SJSA1 (cell line): ENCODE results near the gene TPMT. TPM values are rescaled to one million over a fixed set of nuclear protein-coding genes. Genes with fewer than 3 reads are reported as not detected.

Source experiments
- DNase-seq, 2 experiments: peaks; one replicate each; pipeline ENCODE4 v3.0.0-alpha.2; 2015 to 2020; ENCODE audit warnings: low spot score in 2 of 2, low read depth in 1 of 2
- H3K27ac ChIP-seq: fragments of 250-450 bp; sonication (Bioruptor Pico); 2 replicates; pipeline ENCODE4 v1.5.1; 2020; ENCODE audit warnings: mild to moderate bottlenecking, moderate library complexity
- H3K27me3 ChIP-seq: fragments of 250-450 bp; sonication (Bioruptor Pico); replicated peaks from 2 replicates; pipeline ENCODE4 v1.5.1; 2020; ENCODE audit warnings: mild to moderate bottlenecking, moderate library complexity
- H3K36me3 ChIP-seq: fragments of 250-450 bp; sonication (Bioruptor Pico); 2 replicates; pipeline ENCODE4 v1.5.1; 2020; ENCODE audit warnings: mild to moderate bottlenecking
- H3K4me1 ChIP-seq: fragments of 250-450 bp; sonication (Bioruptor Pico); replicated peaks from 2 replicates; pipeline ENCODE4 v1.6.1; 2021; ENCODE audit warnings: mild to moderate bottlenecking
- H3K4me3 ChIP-seq: fragments of 250-450 bp; sonication (Bioruptor Pico); 2 replicates; pipeline ENCODE4 v1.5.1; 2020; ENCODE audit warnings: mild to moderate bottlenecking
- H3K9me3 ChIP-seq: fragments of 250-450 bp; sonication (Bioruptor Pico); replicated peaks from 2 replicates; pipeline ENCODE4 v1.5.1; 2020; ENCODE audit warnings: mild to moderate bottlenecking
- total RNA-seq: library from RNA; depleted of rRNA; stranded (reverse); fragments of >200 nt; shearing (Covaris generic); gene quantifications from 2 replicates; pipeline ENCODE4 v1.2.3, GENCODE V29; 2014

Gene TPMT
- total RNA-seq, 1 experiment from 2014 or later: 26.9 TPM

DNA sequence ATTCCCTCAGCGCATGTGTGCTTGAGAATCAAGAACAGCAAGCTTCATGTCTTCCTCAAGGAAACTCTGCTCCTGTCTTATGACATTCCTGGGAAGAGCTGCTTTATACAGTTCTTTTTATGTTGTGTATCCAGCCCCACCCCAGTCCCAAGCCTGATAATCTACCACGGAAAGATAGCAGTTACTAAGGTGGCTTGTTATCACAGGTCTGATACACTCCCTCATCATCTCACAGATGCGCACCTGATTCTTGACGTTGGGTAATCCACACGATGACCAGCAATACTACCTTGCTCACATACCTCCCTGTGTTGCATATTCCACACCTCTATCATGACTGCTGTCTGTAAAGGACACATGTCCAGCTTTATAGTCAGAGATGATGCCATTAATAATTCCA is 35.6 kb downstream of the TPMT start:
- no peak overlapping the region for H3K4me3 ChIP-seq
- 0 out of 2 replicates have a peak, but pooled peaks cover 3% of the 10 kb centered on the region for H3K9me3 ChIP-seq
- DNase-seq: no peak
- no peak overlapping the region for H3K27ac ChIP-seq
- H3K27me3 ChIP-seq: no peaks in the 10 kb centered on the region; the same call in 1 of the 2 replicates
- H3K36me3 ChIP-seq: no peaks in the 10 kb centered on the region
- peaks cover 11% of the 10 kb centered on the region for H3K4me1 ChIP-seq

DNA sequence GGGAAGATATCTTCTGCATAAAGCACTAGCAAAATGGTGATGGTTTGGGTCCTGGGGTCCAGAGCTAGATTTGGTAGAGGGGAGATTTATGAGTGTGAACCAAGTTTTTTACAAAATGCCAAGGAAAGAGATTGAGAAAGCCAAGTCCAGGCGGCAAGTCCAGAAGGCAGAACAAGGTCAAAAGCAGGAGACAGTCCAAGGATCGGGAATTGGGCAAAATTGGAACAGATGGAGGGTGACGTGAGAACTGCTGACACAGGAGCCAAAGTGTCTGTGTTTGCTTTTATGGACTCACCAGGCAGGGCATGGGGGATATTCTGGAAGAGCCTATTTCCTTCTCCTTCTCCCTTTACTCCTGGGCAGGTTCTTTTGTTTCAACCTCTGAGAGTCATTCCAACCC is 36.5 kb downstream of the TPMT start:
- Histone ChIP-seq H3K9me3 (0 out of 2 replicates have a peak, but pooled peaks cover 3% of the 10 kb centered on the region), H3K27me3 (no peaks in the 10 kb centered on the region; the same call in 1 of the 2 replicates), H3K27ac (no peak overlapping the region), H3K4me1 (peaks cover 11% of the 10 kb centered on the region), H3K4me3 (no peak overlapping the region), H3K36me3 (no peaks in the 10 kb centered on the region)
- DNase-seq: no peak

DNA sequence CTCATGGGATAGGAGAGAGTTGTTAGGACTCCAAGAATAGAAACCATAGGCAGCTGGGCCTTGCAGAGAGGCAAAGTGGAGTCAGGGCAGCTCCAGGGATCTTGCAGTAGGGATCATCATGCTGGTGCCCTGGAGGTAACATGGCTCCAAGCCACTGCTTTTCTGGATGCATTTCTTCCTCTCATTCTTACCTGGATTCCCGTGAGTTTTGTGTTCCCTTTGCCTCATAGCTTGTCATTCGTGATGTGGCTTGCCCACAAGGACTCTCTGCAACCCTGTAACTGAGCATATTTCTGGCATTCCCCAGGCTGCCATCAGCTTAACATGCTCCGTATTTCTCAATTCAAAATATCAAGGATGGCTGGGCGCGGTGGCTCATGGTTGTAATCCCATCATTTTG is 37.7 kb downstream of the TPMT start:
- DNase-seq: no peak
- Histone ChIP-seq H3K27ac (no peak overlapping the region), H3K4me1 (peaks cover 3% of the 10 kb centered on the region), H3K36me3 (no peaks in the 10 kb centered on the region), H3K4me3 (no peak overlapping the region), H3K27me3 (no peaks in the 10 kb centered on the region; the same call in 1 of the 2 replicates), H3K9me3 (0 out of 2 replicates have a peak, but pooled peaks cover 3% of the 10 kb centered on the region)

DNA sequence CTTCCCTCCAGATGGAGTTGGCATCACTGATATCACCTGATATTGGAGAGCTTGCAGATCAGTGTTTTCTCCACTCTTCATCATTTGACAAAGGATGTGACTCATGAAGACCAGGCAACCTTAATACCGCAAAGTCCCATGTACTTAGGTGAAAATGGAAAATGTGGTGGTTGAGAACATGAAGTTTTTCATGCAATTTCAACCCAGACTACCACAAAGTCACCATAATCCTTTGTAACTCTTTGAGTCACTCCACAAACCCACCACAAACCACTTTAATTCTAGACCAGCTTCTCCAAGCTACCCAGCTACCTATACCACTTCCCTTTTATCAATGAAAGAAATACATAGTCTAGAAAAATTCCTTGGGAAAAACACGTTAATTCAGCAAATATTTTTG is 39.5 kb downstream of the TPMT start:
- Histone ChIP-seq H3K9me3 (0 out of 2 replicates have a peak, but pooled peaks cover 3% of the 10 kb centered on the region), H3K36me3 (no peaks in the 10 kb centered on the region), H3K27ac (no peak overlapping the region), H3K4me1 (no peaks in the 10 kb centered on the region), H3K4me3 (no peak overlapping the region), H3K27me3 (no peaks in the 10 kb centered on the region; the same call in 1 of the 2 replicates)
- DNase-seq: no peak

DNA sequence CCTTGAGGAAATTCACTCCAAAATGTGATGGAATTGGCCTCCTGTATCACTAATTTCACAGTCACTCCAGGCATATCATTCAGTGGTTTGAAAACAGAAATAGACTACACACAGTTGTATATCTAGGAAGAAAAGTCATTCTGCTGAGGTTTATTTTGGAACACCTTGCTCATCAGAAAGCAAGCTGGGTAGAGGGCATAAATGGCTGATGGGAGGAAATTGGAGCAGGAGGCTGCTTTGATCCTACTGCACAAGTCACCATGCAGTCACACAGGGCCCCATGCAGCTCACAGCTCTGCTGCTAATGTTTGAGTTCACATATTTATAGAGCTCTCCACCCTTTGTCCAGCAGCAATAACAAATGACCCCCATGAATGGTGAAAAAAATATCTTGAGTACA is 44.7 kb downstream of the TPMT start:
- H3K4me1 ChIP-seq: no peaks in the 10 kb centered on the region
- no peak for DNase-seq
- H3K36me3 ChIP-seq: no peaks in the 10 kb centered on the region
- no peak overlapping the region for H3K27ac ChIP-seq
- peaks cover 7% of the 10 kb centered on the region; the same call in 1 of the 2 replicates for H3K9me3 ChIP-seq
- no peak overlapping the region for H3K4me3 ChIP-seq
- no peaks in the 10 kb centered on the region for H3K27me3 ChIP-seq

DNA sequence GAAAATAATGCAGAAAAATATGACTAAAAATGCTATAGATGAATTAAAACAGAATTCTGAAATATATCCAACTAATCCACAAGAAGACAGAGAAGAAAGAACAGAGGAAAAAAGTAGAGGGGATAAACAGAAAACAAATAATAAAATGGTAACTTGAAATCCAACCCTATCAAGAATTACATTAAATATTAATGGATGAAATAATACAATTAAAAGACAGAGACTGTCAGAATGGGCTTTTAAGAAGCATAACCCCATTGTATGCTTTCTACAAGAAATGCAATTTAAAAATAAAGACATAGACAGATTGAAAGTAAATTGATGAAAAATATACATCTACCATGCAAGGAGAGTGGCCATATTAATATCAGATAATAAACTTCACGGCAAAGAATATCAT is 47.8 kb downstream of the TPMT start:
- Histone ChIP-seq H3K4me1 (peaks cover 1% of the 10 kb centered on the region; the same call in 1 of the 2 replicates), H3K36me3 (no peaks in the 10 kb centered on the region), H3K27ac (no peak overlapping the region), H3K27me3 (no peaks in the 10 kb centered on the region), H3K4me3 (no peak overlapping the region), H3K9me3 (peaks cover 7% of the 10 kb centered on the region; the same call in 1 of the 2 replicates)
- no peak for DNase-seq

DNA sequence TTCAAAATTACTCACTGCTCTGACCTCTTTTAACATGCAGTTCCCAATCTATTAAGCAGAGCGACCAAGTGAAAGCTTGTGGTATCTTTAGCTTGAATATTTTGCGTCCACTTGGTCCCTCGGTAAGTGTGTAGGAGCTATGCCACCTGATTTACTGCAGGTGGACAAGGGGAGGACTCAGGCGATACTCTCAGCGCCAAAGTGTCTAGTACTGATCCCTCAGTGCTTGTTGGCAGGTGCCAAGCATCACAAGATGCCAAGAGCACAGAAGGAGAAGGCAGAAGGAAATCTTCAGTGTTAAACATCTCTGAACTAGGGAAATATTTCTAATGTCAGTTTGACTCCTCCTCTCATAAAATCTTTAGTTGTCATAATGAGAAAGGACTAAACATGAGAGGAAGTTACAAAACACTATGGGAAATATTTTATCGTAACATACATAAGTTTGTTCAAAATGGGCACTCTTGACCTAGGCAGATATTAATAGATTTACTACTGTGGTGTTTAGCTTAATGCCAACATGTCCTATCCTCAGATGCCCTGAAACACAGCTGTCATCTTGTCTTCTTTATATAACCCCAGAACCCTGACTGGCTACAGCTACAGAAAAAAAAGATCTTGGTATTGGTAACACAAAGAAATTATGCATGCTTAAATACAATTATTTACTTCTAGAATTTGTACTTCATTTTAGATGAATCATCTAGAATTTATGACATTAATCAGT is 51.9 kb downstream of the TPMT start:
- Histone ChIP-seq H3K4me1 (peaks cover 12% of the 10 kb centered on the region), H3K27me3 (no peaks in the 10 kb centered on the region), H3K9me3 (peaks cover 7% of the 10 kb centered on the region; the same call in 1 of the 2 replicates), H3K36me3 (no peaks in the 10 kb centered on the region), H3K4me3 (no peak overlapping the region), H3K27ac (no peak overlapping the region)
- no peak for DNase-seq

DNA sequence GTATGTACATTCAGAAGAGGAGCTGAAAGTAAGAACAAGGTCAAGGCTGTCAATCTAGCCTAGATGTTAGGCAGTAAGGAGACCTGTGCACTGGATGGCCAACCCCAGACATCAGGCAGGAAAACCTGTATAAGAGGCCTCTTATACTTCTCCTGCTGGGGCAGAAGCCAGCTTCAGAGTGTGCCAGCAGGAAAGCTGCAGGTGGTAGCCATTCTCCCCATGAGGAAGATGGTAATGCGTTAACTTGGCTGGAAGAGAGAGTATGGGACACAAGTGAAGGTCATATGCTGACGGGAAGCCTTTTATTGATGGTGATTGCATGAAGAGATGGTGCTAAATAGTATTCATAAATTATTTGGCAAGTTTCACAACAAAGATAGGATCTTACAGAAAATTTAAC is 53.0 kb downstream of the TPMT start:
- H3K9me3 ChIP-seq: 0 out of 2 replicates have a peak, but pooled peaks cover 3% of the 10 kb centered on the region
- no peak overlapping the region for H3K27ac ChIP-seq
- no peak overlapping the region for H3K4me3 ChIP-seq
- H3K36me3 ChIP-seq: no peaks in the 10 kb centered on the region
- peaks cover 12% of the 10 kb centered on the region for H3K4me1 ChIP-seq
- no peaks in the 10 kb centered on the region for H3K27me3 ChIP-seq
- no peak for DNase-seq

DNA sequence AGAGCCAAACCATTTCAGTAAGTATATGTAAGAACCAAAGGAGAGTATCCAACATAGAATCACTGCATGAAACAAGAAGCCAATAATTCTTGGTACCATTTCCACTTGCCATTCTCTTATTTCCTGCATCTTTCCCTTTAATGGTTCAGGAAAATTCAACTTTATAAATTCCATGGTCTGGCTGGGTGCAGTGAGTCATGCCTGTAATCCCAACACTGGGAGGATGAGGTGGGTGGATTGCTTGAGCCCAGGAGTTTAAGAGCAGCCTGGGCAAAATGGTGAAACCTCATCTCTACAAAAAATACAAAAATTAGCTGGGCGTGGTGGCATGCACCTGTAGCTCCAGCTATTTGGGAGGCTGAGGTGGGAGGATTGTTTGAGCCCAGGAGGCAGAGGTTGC is 53.6 kb downstream of the TPMT start:
- no peaks in the 10 kb centered on the region for H3K36me3 ChIP-seq
- no peaks in the 10 kb centered on the region for H3K9me3 ChIP-seq
- no peaks in the 10 kb centered on the region for H3K27me3 ChIP-seq
- no peak overlapping the region for H3K4me3 ChIP-seq
- peaks cover 12% of the 10 kb centered on the region for H3K4me1 ChIP-seq
- no peak for DNase-seq
- no peak overlapping the region for H3K27ac ChIP-seq

DNA sequence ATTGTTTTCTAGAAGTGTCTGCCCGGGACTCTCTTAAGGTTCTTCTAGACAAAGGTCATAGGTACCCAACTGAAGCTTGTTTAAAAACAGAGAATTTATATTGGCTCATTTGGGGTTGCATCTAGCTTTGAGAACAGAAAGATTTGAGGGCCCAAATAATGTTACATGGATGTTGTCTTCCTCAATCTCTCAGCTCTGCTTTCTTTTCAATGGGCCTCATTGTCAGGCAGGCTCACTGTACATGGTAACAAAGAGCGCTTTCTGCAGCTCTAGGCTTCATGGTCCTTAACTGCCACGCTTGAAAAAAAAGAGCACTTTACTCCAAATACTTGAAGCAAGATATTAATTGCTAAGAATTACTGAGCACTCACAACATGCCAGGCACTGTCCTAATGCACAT is 54.6 kb downstream of the TPMT start:
- no peak overlapping the region for H3K27ac ChIP-seq
- no peak for DNase-seq
- H3K36me3 ChIP-seq: no peaks in the 10 kb centered on the region
- no peaks in the 10 kb centered on the region for H3K27me3 ChIP-seq
- peaks cover 12% of the 10 kb centered on the region for H3K4me1 ChIP-seq
- H3K4me3 ChIP-seq: no peak overlapping the region
- no peaks in the 10 kb centered on the region for H3K9me3 ChIP-seq

DNA sequence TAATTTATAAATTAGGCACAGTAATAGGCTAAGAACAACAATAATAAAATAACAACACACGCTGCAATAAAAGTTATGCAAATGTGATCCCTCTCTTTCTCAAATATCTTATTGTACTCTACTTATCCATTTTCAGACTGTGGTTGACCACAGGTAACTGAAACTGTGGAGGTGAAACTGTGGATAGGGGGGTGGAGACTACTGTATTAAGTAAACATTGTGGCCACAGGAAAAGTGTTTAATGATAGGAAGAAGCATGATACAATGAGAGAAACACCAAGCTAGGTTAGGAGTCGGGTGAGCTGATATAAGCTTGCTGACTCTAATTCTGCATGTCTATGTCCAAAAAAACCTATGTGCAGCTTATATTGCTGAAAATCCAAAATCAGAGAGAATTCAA is 55.4 kb downstream of the TPMT start:
- no peak overlapping the region for H3K27ac ChIP-seq
- H3K9me3 ChIP-seq: no peaks in the 10 kb centered on the region
- no peaks in the 10 kb centered on the region for H3K36me3 ChIP-seq
- H3K4me3 ChIP-seq: no peak overlapping the region
- no peaks in the 10 kb centered on the region for H3K27me3 ChIP-seq
- peaks cover 12% of the 10 kb centered on the region for H3K4me1 ChIP-seq
- DNase-seq: no peak

DNA sequence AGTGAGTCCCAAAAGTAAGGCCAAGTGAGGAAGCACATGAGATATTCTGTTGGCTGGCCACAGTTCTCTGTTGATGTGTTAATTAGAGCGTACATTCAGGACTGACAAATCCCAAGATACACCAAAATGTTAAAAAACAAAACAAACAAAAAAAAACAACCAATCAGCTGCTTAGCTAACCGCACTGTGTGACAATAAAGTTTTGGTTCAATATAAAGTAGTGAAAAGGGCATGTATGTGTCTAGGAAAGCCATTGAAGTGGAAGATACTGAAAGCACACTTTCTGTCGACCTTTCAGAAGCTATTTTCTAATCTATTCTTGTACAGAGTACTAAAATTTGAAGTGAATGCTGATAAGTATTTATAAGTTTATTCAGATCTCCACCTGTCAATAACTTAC is 58.5 kb downstream of the TPMT start:
- no peak overlapping the region for H3K4me3 ChIP-seq
- DNase-seq: no peak

DNA sequence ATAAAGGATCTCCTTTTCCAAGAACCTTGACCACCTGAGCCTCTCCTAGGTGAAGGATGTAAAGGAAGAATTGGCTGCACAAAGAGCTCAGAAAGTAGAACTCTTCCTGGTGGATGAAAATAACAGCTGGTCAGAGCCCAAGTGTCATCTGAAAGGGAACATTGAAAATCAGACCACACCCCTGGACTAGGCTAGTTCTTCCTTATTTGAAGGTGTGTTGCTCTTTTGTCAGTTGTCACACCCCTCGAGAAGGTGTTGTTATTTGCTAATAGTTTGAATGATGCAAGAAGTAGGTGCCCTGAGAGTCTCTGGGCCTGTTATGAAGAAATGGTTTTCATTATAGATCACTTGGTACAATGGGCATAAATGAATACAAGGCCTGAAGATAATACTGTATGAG is 63.5 kb downstream of the TPMT start:
- H3K27ac ChIP-seq: no peak overlapping the region

More for the DNA sequence above, 58.5 kb downstream of the TPMT start:
- Histone ChIP-seq H3K4me1 (peaks cover 4% of the 10 kb centered on the region), H3K9me3 (no peaks in the 10 kb centered on the region), H3K27me3 (no peaks in the 10 kb centered on the region), H3K36me3 (no peaks in the 10 kb centered on the region), H3K27ac (no peak overlapping the region)

DNA sequence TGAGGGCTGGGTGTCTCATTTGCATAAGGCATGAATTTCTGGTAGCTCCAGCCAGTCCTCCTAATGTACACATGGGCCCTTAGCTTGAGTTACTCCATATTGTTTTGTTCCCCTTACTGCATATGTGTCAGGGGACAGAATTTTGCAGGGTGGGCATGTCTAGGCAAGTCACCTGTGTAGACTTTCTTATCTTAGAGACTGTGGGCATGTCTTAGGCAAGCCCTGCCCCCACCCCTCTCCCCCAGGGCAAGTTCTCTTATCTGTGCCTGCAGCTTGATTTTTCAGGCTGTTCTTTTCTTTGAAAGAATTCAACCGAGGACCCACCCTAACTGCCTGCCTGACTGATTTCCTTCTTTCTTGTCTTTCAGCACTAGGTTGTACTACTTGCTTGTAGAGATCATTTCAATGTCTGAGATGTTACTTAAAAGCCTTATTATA is 64.5 kb downstream of the TPMT start:
- no peak for DNase-seq
- H3K4me1 ChIP-seq: no peaks in the 10 kb centered on the region
- no peak overlapping the region for H3K27ac ChIP-seq
- no peaks in the 10 kb centered on the region for H3K36me3 ChIP-seq
- no peaks in the 10 kb centered on the region for H3K27me3 ChIP-seq
- H3K4me3 ChIP-seq: no peak overlapping the region
- H3K9me3 ChIP-seq: no peaks in the 10 kb centered on the region

More for the DNA sequence above, 63.5 kb downstream of the TPMT start:
- no peak for DNase-seq
- Histone ChIP-seq H3K27me3 (no peaks in the 10 kb centered on the region), H3K4me3 (no peak overlapping the region), H3K4me1 (no peaks in the 10 kb centered on the region), H3K36me3 (no peaks in the 10 kb centered on the region), H3K9me3 (no peaks in the 10 kb centered on the region)
